ENCODE measurements around the gene TLK2.
"Not testable (repeated sequence)": the region's sequence is repeated elsewhere in the genome, so short reads cannot be mapped to it uniquely, and the experiment has no call there.

Gene TLK2

DNA sequence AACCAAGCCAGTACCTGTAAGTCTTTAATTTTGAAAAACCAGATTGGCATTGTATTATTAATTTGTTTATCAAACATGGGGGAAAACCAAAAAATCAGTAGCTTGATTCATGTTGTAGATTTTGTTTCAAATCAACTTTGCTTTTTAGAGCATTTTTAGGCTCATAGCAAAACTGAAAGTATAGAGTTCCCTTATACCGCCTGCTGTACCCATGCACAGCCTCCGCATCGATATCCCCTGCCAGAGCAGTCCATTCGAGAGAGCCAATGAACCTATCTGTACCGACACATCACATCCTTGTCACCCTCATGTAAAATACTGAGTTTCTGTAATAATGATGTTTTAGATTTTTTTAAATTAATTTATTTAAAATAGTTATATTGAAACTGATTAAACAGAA lies 132.7 kb downstream of the TLK2 start:
- DNase-seq = peak; percentile 63

GRCh38 chr17:62611728-62612127 lies 133.1 kb downstream of the TLK2 start:
- DNase-seq = peak; percentile 96

DNA sequence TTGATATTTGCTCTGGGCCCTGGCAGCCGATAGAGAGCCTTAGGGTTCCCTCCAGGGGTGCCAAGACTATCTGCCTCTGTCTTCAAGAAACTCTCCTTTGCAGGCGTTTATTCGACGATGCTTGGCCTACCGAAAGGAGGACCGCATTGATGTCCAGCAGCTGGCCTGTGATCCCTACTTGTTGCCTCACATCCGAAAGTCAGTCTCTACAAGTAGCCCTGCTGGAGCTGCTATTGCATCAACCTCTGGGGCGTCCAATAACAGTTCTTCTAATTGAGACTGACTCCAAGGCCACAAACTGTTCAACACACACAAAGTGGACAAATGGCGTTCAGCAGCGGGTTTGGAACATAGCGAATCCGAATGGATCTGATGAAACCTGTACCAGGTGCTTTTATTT lies 133.7 kb downstream of the TLK2 start:
- DNase-seq = peak; percentile 77

GRCh38 chr17:62613095-62613494 lies 134.5 kb downstream of the TLK2 start:
- not testable (repeated sequence) for DNase-seq

DNA sequence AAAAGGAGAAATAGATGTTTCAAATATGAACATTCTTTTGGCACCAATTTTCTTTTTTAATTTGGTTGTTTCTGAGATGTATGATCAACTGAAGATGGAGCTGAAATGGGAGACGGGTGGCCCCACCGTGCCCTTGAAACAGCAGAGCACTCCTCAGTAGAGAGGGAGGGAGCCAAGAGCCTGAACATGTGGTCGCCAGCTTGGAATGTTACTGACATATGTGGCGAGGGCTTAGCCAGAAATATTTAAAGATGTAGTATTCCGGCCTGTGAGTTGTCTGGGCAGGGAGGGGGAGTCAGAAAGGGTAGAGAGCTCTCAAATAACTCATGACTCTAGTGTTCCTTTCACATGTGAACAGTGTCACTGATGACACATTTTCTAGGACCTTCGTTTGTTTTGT lies 135.5 kb downstream of the TLK2 start:
- no peak for DNase-seq

DNA sequence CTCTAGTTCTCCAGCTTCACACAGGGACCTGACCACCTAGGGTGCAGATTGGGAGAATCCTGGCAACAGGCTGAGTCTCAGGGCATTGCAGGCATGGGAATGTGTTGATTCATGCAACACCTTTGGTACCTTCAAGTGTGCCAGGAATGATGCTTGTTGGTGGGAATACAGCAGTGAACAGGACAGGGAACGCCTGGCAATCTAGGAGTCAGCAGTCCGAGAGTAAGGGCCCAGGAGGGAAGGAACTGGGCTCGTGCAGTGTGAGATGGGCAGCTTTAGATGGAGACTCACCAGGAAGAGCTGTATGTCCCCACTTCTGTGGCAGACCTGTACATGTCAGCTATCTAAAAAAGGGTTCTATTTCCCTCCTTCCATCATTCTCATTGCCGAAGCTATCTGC lies 136.9 kb downstream of the TLK2 start:
- DNase-seq = no peak

DNA sequence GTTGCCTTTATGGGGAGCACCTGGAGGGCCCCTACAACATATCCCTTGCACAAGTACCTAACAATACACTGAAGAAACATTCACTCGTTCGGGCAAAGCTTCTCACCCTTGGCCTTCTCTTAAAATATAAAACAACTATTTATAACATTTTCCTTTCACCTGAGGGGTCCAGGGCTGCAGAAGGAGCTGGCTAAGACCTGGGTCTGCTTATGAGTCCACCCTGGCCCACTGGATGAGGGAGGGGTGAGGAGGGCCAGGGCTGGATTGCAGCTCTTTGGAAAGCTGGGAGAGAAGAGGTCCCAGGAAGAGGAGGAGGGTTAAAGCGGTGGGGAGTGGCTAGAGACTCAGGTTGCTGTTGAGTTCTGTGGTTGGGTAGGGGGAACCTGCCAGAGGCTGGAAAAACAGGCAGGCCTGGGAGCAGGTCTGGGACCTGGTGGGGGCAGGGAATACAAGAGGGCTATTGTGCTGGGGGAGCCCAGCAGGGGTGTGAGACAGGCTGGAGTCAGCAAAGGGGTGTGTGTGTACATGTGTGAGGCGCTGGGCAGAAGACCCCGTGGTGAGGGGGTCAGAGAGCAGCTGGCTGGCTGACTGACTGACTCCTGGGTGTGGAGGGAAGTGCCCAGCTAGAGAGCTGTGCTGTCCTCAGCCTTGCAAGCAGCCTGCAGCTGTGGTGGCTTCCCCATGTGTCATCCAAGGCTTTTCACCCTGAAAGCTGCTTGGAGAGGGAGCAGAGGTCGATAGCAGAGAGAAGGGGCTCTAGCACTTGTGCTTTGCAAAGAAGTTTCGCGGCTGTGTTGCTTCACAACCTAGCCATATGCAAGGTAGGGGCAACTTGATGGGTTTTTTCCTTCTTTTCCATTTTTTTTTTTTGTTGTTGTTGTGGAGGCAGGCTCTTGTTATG lies 138.6 kb downstream of the TLK2 start:
- peak; percentile 75 for DNase-seq

DNA sequence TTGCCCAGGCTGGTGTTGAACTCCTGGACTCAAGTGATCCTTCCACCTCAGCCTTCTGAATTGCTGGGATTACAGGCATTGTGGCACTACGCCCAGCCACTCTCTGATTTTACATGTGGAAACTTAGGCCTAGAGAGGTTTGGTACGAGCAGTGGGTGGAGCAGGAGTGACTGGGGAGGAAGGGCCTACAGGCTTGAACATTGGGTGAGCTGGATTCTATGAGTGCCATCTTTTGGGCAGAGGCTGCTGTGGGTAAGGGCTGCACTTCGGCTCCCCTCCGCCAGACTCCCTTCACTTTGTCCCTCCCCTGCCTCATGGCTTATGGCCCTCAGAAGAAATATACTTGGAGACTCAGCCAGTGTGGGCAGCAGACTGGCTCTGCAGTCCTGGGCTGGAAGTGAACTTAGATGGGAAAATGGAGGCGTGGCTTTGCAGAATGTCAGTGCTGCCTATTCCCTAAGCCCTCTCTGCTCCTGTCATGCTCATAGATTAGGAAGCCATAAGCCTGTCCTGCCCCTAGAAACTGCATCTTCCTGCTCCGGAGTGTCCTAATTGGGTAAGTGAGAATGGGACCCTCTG lies 139.4 kb downstream of the TLK2 start:
- no peak for DNase-seq

GRCh38 chr17:62618647-62619416 lies 140.2 kb downstream of the TLK2 start:
- DNase-seq = no peak

DNA sequence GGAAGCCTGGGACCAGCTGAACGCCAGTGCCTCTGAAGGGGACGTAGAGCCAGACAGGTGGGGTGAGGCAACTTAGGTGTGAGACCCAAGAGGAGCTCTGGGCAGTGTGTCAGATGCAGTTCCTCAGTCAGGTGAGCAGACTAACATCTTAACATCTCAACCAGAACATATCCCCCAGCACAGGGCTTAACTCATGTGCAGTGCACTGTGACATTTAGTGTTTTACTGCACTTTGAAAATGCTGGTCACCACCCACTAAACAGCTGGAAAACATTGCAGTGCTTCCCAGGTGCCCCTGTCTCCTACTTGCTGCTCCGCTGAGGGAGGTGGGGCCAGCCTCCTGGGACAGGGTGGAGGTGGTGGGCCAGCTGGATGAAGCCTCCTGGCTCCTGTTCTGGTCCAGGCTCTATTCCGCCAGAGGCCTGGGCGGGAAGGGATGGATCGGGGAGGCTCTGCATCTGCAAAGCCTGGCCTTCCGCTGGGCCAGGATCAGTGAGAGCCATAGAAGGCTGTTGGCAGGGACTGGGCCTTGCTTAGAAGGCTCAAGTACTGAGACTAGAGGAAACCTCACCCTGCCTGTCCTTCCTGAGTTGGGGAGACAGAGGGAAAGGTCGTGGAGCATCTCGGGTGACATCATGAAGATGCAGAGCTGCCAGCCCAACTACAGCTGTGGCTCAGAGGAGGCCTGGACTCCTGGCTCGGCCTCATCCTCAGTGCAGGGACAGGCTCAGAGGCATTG lies 141.0 kb downstream of the TLK2 start:
- DNase-seq = no peak

DNA sequence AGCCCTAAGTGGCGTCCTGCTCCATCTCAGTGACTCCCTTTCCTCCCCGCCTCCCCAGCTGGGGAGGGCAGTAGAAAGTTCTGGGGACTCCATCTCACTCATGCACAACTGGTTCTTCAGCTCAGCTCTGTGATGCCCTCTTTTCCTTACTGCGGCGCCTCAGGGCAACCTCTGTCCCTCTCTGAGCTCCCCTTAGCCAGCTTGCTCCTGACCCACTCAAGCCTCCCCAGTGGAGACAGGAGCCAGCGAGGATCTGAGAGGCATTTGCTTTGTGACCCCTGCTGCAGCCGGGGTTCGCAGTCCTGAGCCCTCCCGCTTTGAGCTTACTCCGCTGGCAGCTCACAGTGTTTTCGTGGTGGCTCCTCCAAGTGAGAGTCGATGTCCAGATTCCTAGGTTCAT lies 142.6 kb downstream of the TLK2 start:
- no peak for DNase-seq

DNA sequence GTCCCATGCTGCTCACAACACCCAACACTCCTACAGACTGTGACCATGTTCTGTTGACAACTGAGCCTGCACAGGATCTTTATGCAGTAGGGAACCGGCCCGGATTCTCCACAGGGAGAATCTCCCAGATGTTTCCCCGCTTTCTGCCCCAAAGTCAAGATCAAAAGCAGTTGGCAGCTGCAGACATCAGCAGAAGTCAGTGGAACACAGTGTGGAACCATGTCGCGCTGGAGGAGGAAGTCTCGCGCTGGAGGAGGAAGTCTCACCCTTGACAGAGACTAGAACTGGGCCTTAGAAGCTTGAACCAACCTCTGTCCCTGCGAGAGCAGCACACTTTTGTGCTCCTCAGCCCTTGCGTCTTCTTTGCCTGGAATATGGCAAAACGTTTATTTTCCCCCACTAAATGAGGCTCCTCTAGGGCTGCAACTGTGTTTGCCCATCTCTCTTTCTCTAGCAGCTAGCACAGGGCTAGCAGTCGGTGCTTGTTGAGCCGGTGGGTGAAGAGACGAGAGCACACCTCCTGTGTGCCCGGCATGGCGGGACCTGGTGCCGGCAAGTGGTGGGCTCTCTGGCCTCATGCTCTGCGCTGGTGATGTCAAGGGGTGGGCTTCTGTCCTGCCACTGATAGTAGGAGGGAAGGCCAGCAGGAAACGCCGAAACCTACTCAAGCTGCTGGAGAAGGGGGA lies 146.7 kb downstream of the TLK2 start:
- peak; percentile 68 for DNase-seq

GRCh38 chr17:62625870-62626200 lies 147.2 kb downstream of the TLK2 start:
- DNase-seq = peak; percentile 50

GRCh38 chr17:62626719-62627218 lies 148.1 kb downstream of the TLK2 start:
- DNase-seq = peak; percentile 70

DNA sequence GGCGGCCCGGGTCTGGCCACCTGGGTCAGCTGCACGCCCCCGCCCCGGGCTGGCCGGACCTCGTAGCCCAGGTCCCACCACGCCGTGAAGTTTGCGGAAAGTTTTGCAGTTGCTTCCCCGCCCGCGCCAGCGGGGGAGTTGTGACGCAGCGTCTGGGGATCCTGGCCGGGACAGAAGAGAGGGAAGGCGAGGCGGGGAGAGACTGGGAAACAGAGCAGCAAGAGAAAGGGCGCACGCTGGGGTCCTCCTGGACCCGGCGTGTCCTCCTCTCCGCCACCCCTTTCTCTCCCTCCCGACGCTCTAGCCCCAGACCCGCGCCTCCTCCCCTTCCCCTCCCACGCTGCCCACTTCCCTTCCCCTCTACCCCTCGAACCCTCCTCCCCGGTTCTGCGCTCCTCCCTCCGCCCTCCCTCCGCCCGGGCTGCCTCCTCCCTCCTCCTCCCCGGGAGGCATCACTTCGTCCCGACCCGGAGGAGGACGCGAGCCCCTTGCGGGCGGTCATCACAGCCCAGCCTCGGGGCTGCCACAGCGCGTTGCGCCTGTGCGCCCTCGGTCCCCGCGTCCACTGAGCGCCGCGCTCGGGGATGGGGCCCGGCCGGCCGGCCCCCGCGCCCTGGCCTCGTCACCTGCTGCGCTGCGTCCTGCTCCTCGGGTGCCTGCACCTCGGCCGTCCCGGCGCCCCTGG lies 148.7 kb downstream of the TLK2 start, which contains the start of gene MRC2:
Gene MRC2 (plus strand): TSS at position 452 of the 685 bp plus-strand sequence. CDS start 133 bp downstream, at position 585.
- DNase-seq = peak; percentile 64

DNA sequence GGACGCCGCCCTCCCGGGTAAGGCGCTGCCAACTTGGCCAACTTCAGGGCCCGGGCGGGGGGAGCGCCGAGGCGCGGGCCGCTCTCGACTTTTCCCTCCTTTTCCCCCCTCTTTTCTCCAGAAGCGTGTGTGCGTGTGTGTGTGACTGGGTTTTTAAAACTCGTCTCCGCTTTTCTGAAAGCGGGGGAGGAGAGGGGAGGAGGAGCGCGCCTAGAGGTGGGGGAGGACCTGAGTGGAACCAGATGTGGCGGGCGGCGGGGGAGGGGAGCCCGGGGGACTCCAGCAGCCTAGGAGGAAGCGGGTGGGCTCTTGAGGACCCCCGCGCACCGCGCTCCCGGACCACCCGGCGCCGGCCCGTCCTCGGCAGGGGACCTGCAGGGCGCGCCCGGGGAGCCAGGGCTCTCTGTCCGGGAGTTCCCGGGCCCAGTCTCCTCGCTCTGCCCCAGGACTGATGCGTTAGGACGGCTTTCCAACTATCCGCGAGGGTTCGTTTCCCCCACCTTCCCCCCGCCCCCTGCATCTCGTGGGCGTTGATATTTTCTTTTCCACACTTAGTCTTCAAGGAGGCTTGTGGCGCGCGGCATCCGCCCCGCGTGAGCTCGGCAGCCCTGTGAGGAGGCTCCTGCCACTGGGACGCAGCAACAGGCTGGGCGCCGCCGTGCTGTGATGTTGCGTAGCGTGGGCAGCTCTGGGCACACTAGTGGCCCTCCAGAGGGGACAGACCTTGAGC lies 149.4 kb downstream of the TLK2 start:
- peak; percentile 39 for DNase-seq

DNA sequence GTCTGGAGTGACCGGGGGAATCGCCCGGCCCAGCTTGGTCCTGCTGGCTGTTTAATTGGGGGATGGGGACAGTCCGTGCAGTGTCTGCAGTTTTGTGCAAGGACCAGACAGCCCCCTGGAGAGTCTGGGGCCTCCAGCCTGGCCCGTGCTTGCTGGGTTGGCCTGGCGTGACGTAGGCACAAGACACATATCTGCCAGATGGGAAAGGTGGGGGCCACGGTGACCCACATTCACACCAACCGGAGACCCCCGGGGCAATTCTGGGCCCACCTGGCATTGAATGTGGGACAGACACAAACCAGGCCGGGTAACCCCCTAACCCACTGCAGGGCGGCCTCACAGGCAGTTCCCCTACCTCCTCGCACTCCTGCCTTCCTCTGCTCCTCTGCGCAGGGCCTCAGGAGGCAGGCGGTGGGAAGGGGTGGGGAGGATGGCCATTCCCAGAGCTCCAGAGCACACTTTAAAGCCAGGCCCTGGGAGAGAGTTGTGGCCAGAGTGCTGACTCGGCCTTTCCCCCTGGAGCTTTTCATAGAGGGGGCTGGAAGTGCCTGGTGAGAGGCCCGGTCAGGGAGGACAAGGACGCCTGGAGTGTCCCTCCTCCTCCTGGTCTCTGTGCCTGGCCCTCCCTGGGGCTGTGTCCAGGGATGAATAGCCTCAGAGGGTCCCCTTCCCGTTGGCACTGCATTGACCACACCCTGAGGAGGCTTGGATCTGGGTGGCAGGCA lies 150.4 kb downstream of the TLK2 start:
- DNase-seq = no peak

GRCh38 chr17:62629556-62630364 lies 151.1 kb downstream of the TLK2 start:
- DNase-seq = no peak
